Ectodermal cell (in vitro differentiated cells): ENCODE results near the gene PCNT. TPM values are rescaled to one million over a fixed set of nuclear protein-coding genes. Genes with fewer than 3 reads are reported as not detected.

ENCODE experiments used
- H3K27ac ChIP-seq: 2 replicates; pipeline ENCODE4 v1.7.0; 2013; ENCODE audit warnings: mild to moderate bottlenecking, low read depth, low read length; ENCODE audit not compliant: insufficient read depth, poor library complexity, severe bottlenecking
- H3K27me3 ChIP-seq: 2 replicates; pipeline ENCODE4 v1.7.0; 2013; ENCODE audit warnings: mild to moderate bottlenecking, low read length; ENCODE audit not compliant: insufficient read depth, control insufficient read depth, poor library complexity, severe bottlenecking
- H3K36me3 ChIP-seq: one replicate; pipeline ENCODE4 v1.7.0; 2013; ENCODE audit warnings: low read length; ENCODE audit not compliant: control insufficient read depth, insufficient read depth
- H3K4me1 ChIP-seq: one replicate; pipeline ENCODE4 v1.7.0; 2013; ENCODE audit warnings: low read length; ENCODE audit not compliant: control insufficient read depth, insufficient read depth
- H3K4me3 ChIP-seq: 2 replicates; pipeline ENCODE4 v1.7.0; 2013; ENCODE audit warnings: low read depth, low read length, control low read depth; ENCODE audit not compliant: insufficient read depth
- H3K9me3 ChIP-seq: 2 replicates; pipeline ENCODE4 v1.7.0; 2013; ENCODE audit warnings: mild to moderate bottlenecking, low read length, moderate library complexity; ENCODE audit not compliant: control insufficient read depth
- WGBS, 2 experiments: methylation state at CpG; one replicate each; pipeline ENCODE4 v1.1.7; 2013; ENCODE audit warnings: missing lambda C conversion rate in 2 of 2; 5-methylcytosine and 5-hydroxymethylcytosine counted together
- polyA plus RNA-seq, 4 experiments: library from polyadenylated mRNA; stranded (reverse); fragments of 50-300 nt; gene quantifications; one replicate each; pipeline ENCODE4 v1.2.3, GENCODE V29; 2013

PCNT gene, protein sequence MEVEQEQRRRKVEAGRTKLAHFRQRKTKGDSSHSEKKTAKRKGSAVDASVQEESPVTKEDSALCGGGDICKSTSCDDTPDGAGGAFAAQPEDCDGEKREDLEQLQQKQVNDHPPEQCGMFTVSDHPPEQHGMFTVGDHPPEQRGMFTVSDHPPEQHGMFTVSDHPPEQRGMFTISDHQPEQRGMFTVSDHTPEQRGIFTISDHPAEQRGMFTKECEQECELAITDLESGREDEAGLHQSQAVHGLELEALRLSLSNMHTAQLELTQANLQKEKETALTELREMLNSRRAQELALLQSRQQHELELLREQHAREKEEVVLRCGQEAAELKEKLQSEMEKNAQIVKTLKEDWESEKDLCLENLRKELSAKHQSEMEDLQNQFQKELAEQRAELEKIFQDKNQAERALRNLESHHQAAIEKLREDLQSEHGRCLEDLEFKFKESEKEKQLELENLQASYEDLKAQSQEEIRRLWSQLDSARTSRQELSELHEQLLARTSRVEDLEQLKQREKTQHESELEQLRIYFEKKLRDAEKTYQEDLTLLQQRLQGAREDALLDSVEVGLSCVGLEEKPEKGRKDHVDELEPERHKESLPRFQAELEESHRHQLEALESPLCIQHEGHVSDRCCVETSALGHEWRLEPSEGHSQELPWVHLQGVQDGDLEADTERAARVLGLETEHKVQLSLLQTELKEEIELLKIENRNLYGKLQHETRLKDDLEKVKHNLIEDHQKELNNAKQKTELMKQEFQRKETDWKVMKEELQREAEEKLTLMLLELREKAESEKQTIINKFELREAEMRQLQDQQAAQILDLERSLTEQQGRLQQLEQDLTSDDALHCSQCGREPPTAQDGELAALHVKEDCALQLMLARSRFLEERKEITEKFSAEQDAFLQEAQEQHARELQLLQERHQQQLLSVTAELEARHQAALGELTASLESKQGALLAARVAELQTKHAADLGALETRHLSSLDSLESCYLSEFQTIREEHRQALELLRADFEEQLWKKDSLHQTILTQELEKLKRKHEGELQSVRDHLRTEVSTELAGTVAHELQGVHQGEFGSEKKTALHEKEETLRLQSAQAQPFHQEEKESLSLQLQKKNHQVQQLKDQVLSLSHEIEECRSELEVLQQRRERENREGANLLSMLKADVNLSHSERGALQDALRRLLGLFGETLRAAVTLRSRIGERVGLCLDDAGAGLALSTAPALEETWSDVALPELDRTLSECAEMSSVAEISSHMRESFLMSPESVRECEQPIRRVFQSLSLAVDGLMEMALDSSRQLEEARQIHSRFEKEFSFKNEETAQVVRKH (N-terminal part only)
- 36.7 TPM for polyA plus RNA-seq (2013, experiment 1 of 4)
- 38.8 TPM for polyA plus RNA-seq (2013, experiment 2 of 4)
- polyA plus RNA-seq (2013, experiment 3 of 4): 28.8 TPM
- polyA plus RNA-seq (2013, experiment 4 of 4): 27.7 TPM

DNA sequence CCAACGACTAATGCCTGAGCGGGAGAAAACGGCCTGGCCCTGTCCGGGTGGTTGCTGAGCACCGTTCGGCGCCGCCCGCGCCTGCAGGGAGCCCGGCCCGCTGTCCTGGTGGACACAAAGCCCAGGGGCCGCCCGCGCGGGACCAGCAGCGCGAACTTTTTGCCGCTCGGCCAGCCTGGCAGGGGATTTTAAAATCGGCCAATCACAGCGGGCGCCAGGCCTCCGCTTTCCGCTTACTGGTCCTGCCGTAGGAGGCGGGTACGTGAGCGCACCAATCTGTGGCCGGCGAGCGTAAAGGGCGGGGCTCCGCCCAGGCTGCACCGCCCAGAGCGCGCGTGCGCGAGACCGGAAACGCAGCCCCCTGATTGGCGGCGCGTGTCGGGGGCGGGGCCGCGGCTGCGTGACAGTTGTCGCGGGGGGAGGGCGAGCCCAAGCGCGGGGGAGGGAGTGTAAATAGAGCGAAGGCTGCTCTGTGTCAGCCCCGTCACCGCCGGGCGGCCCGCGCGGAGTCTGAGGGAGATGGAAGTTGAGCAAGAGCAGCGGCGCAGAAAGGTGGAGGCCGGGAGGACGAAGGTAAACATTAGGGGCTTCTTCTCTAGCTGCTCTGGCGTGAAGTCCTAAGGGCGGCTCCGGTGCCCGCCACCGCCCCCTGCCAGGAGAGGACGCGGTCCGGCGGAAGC lies at the start of gene PCNT, which contains the start of gene C21orf58:
Gene PCNT, plus strand, starts transcription at position 447 of the 680 bp plus-strand sequence. Its CDS starts 73 bp downstream, at position 520.
Gene C21orf58, minus strand, starts transcription at position 161 of the 680 bp plus-strand sequence. CDS start 1,132 bp downstream, outside the sequence.
- Histone ChIP-seq H3K36me3 (peaks cover 10% of the 10 kb centered on the region), H3K9me3 (no peaks in the 10 kb centered on the region), H3K27ac (peak within 1 kb of the TSS; percentile 97), H3K27me3 (no peaks in the 10 kb centered on the region), H3K4me1 (peaks cover 28% of the 10 kb centered on the region), H3K4me3 (peak within 1 kb of the TSS; percentile 99)
- 0 to 1% methylated on average over 76 of the region's 76 CpGs for WGBS, 2 experiments

DNA sequence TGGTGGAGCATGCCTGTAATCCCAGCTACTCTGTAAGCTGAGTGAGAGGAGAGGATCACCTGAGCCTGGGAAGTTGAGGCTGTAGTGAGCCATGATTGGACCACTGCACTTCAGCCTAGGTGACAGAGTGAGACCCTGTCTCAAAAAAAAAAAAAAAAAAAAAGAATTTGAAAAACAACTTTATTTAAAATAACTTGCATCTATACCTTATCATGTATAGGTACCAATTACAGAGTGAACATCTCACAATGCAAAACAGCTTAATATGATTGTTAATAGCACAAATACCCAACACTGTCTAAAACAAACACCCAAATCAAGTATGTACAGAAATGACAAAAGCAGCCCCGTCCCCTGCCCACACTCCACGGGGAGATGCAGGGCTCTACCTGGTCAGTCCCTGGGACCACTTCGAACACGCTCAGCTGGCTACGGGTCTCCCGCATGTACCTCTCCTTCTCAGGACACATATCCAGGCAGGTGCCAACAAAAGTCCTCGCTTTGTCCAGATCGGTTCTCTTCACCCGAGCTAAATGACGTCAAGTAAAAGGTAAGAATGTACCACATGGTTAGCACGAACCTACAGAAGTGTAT lies 49.1 kb upstream of the PCNT start:
- Histone ChIP-seq H3K36me3 (peaks cover 66% of the 10 kb centered on the region), H3K27me3 (no peaks in the 10 kb centered on the region), H3K4me1 (no peaks in the 10 kb centered on the region), H3K27ac (no peak overlapping the region), H3K4me3 (no peak overlapping the region), H3K9me3 (no peaks in the 10 kb centered on the region)
- 95 to 97% methylated on average over 10 to 11 of the region's 11 CpGs for WGBS, 2 experiments

DNA sequence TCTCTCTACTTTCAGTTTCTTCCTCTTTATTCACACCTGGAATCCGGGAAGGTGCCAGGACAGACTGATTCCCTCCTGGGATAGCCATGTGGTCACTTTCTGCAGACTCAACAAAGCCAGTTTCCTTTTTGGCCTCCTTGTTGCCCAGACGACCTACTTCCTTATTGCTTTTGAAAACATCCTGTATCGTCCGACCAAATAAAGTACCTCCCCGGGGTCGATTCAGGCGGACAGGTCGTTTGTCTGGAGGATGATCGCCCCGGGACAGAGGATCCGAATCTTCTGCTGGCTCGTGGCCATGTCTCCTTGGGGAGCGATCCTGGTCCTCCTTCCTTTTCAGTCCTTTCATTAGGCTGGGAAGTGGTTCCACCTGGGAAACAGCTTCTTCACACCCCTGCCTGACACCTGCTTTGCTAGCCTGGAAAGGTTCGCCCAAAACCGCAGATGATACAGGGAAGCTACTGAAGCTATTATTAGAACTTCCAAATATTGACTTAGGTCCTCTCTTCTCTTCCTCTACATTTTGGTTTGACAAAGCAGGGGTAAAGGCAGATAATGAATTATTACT lies 39.8 kb upstream of the PCNT start:
- no peaks in the 10 kb centered on the region for H3K9me3 ChIP-seq
- peaks cover 23% of the 10 kb centered on the region for H3K36me3 ChIP-seq
- no peak overlapping the region for H3K27ac ChIP-seq
- H3K4me3 ChIP-seq: no peak overlapping the region
- WGBS, 2 experiments: 95 to 96% methylated on average over 15 of the region's 15 CpGs
- peaks cover 12% of the 10 kb centered on the region for H3K4me1 ChIP-seq
- H3K27me3 ChIP-seq: no peaks in the 10 kb centered on the region

DNA sequence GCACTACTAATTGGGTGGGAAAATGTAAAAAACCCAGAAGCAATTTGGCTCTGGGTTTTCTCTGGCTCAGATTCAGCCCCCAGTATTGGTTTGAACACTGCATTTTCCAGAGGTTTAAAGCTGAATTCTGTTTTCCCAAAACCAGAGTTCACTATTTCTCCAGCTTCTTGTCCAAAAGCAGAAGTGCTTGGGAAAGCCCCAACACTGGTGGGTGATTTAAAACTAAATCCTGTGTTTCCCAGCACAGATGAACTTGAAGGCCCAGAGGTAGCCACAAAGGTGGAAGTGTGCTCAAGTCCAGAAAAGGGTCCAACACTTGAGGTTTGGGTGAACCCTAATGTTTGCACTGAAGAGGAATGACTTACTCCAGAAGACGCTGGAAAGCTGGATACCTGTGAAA lies 39.2 kb upstream of the PCNT start:
- Histone ChIP-seq H3K4me3 (no peak overlapping the region), H3K27me3 (no peaks in the 10 kb centered on the region), H3K9me3 (no peaks in the 10 kb centered on the region), H3K27ac (no peak overlapping the region), H3K4me1 (peaks cover 12% of the 10 kb centered on the region), H3K36me3 (peaks cover 17% of the 10 kb centered on the region)
- WGBS, 2 experiments: 91 to 94% methylated on average over 1 of the region's 1 CpG

DNA sequence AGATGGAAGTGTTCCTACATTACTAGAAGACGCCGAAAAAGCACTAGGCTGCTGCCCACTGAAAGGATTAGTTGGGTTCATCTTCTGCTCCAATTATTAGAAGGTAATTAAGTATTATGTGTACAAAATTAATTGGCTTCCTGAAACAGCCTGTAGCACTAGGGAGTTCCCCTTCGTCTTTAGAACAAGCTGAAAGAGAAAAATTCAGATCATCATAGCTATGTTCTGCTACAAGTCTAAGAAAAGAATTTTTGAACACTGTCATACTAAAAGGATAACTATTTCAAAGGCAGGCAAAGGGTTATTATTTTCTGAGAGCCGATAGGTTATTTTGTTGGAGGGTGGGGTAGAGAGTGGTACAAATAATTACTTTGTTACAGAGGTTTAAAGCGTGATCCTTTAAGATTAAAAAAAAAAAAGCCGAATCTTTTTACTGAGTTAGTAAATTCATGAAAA lies 38.7 kb upstream of the PCNT start, which contains the start of gene MCM3AP:
Gene MCM3AP, minus strand, starts transcription at position 406 of the 456 bp plus-strand sequence. Its CDS starts 325 bp downstream, at position 81.
- H3K27ac ChIP-seq: peak within 1 kb of the TSS; percentile 91
- H3K36me3 ChIP-seq: peaks cover 15% of the 10 kb centered on the region
- no peaks in the 10 kb centered on the region for H3K27me3 ChIP-seq
- peak within 1 kb of the TSS; percentile 86 for H3K4me3 ChIP-seq
- no peaks in the 10 kb centered on the region for H3K9me3 ChIP-seq
- 52 to 53% methylated on average over 6 of the region's 6 CpGs for WGBS, 2 experiments
- peaks cover 12% of the 10 kb centered on the region for H3K4me1 ChIP-seq

DNA sequence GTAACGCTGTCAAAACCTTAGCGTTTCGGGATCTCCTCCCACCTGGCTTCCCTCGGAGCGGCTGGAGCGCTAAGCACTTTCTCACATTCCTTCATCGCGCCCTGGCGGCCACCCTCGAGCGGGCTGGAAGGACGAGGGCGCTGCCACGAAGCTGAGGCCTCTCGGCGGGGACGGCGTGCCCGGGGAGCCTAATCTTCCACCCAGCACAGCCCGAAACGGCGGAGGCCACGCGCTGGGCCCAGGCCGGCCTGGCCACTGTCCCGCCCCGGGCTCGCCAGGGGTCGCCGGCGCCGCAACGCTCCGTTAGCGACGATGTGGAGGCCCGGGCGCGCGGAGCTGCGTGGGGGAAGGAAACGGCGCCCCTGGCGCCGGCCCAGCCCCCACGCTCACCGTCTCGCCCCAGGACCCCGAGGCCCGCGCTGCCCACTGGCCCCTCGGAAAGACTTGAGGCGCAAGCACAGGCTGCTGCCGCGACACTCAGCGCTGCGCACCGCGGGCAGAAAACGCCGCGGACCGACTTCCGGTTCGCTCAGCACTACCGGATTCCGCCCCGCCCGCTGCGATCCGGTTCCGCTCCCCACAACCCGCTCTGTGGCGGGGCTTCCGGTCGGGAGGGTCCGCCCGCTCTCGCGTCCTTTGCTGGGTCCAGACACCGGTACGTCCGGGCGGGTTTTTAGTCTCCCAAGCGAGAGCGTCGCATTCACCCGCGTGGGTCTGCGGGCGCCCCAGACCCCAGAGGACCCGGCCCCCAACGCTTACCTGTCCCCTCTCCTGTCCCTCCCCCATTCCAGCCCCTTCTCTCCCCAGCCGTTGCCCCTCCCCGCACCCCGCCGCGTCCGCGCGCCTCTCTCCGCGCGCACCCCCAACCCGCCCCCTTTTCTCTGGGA lies 38.0 kb upstream of the PCNT start, which contains the start of gene YBEY:
Gene YBEY, plus strand, starts transcription at position 582 of the 887 bp plus-strand sequence. CDS start 572 bp downstream, outside the sequence.
- Histone ChIP-seq H3K27ac (peak within 1 kb of the TSS; percentile 91), H3K9me3 (no peaks in the 10 kb centered on the region), H3K27me3 (no peaks in the 10 kb centered on the region), H3K4me3 (peak within 1 kb of the TSS; percentile 86), H3K4me1 (peaks cover 12% of the 10 kb centered on the region), H3K36me3 (peaks cover 12% of the 10 kb centered on the region)
- 0% methylated on average over 105 of the region's 105 CpGs for WGBS, 2 experiments

DNA sequence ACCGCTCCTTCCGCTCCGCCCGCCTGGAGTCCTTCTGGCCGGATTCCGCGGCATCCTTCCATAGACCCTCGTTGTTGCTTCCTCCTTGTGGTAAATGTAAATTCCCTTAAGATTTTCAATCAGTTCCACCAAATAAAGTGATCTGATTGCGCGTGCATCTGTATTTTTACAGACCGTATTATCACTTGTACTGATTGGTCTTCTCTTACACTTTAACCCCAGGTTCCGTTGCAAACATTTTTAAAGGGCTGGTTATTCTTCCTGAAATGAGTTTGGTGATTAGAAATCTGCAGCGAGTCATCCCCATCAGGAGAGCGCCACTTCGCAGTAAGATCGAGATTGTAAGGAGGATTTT lies 37.3 kb upstream of the PCNT start:
- WGBS, 2 experiments: 1% methylated on average over 16 of the region's 16 CpGs

DNA sequence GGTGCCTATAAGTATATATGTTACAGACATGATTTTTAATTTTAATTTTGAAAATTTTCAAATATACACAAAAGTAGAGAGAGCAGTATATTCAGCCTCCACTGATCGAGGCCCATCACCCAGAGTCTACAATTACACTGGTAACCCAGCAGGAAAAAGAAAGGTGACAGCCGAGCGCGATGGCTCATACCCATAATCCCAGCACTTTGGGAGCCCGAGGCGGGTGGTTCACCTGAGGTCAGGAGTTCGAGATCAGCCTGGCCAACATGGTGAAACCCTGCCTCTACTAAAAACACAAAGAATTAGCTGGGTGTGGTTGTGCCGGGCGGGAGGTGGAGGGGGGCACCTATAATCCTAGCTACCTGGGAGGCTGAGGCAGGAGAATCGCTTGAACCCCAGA lies 36.4 kb upstream of the PCNT start:
- H3K4me3 ChIP-seq: no peak overlapping the region
- no peaks in the 10 kb centered on the region for H3K9me3 ChIP-seq
- H3K36me3 ChIP-seq: peaks cover 12% of the 10 kb centered on the region
- no peak overlapping the region for H3K27ac ChIP-seq
- WGBS, 2 experiments: 94 to 95% methylated on average over 10 of the region's 10 CpGs
- H3K27me3 ChIP-seq: no peaks in the 10 kb centered on the region
- H3K4me1 ChIP-seq: peaks cover 12% of the 10 kb centered on the region

More for the DNA sequence above, 37.3 kb upstream of the PCNT start:
- peaks cover 12% of the 10 kb centered on the region for H3K4me1 ChIP-seq
- no peaks in the 10 kb centered on the region for H3K27me3 ChIP-seq
- H3K36me3 ChIP-seq: peaks cover 12% of the 10 kb centered on the region
- H3K4me3 ChIP-seq: peak overlapping the region; percentile 86
- H3K27ac ChIP-seq: peak overlapping the region; percentile 91
- H3K9me3 ChIP-seq: no peaks in the 10 kb centered on the region
